ENCODE measurements around the gene ZFR.

Gene ZFR

DNA sequence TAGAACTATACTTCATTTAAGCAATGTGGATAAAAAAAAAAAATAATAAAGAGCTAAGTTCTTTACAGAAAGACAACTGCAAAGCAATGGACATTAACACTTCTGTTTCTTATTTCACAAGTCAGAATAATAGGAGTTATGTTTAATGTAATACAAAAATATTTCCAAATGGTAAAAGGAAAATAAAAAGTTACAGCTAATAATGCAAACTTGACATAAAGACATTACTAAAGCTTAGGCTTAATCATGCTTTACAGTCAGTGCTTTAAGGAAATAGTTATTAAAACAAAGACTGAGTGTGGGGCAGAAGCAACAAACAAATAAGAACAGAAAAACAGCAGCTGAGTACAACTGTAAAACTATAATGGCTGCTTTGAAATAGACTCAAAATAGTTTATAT is 56.7 kb downstream of the ZFR start:
- Histone ChIP-seq H3K4me3 (ENCODE audit: low read depth, low read length) (no peak overlapping the region), H3K27me3 (ENCODE audit: insufficient read depth, low read depth, severe bottlenecking) (no peaks in the 10 kb centered on the region), H3K36me3 (peaks cover 96% of the 10 kb centered on the region), H3K9me3 (ENCODE audit: severe bottlenecking) (no peaks in the 10 kb centered on the region), H3K27ac (no peak overlapping the region)
- TF ChIP-seq CTCF (IDR thresholded peaks at IDR 0.05; ENCODE audit: low read depth, low read length) = no peak
- DNase-seq = no peak

DNA sequence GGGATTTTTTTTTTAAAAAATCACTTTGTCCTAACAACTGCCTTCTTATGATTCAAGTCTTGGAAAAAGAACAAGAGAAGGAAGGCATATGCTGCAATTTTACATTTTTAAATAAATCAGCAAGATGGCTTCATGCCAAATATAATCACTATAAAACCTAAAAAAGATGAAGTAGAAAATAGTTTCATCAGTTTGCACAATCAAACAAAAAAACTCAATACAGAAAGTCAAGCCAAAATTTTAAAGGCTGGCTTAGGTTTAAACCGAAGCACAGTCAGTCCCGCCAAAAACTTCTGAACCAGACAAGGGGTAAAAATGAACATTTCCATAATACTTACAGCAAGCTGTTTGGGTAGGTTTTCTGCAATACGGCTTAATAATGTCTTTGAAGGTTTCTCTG is 57.3 kb downstream of the ZFR start:
- no peak for TF ChIP-seq CTCF (IDR thresholded peaks at IDR 0.05; ENCODE audit: low read depth, low read length)
- Histone ChIP-seq H3K9me3 (ENCODE audit: severe bottlenecking) (no peaks in the 10 kb centered on the region), H3K36me3 (peaks cover 92% of the 10 kb centered on the region), H3K4me3 (ENCODE audit: low read depth, low read length) (no peak overlapping the region), H3K27ac (no peak overlapping the region), H3K27me3 (ENCODE audit: insufficient read depth, low read depth, severe bottlenecking) (no peaks in the 10 kb centered on the region)
- DNase-seq = no peak

- DNase-seq = no peak
- H3K36me3 ChIP-seq = peaks cover 87% of the 10 kb centered on the region
These were observed 59.9 kb downstream of the ZFR start for GRCh38 chr5:32384621-32385020.

DNA sequence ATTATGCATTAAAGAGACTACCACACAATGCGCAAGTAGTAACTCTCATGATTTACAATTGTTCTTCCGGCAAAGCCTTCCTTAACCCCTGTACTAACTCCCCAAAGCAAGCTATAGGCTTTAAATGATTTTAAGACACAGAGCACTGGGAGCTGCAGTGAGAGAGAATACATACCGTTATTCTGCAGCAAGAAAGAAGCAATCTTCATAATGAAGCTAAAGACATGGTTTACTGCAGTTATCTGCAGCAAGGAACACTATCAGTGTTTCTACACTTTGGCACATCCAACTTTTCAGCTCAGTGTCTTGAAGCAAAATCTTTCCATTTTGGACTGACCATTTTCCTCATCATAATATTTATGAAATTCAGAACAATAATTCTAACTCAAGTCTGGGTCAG is 61.0 kb downstream of the ZFR start:
- H3K4me3 ChIP-seq (ENCODE audit: low read depth, low read length) = no peak overlapping the region
- no peaks in the 10 kb centered on the region for H3K27me3 ChIP-seq (ENCODE audit: insufficient read depth, low read depth, severe bottlenecking)
- no peak overlapping the region for H3K27ac ChIP-seq
- peaks cover 86% of the 10 kb centered on the region for H3K36me3 ChIP-seq
- H3K9me3 ChIP-seq (ENCODE audit: severe bottlenecking) = no peaks in the 10 kb centered on the region
- no peak for DNase-seq
- no peak for TF ChIP-seq CTCF (IDR thresholded peaks at IDR 0.05; ENCODE audit: low read depth, low read length)

More at GRCh38 chr5:32384621-32385020, 59.9 kb downstream of the ZFR start:
- Histone ChIP-seq H3K4me3 (ENCODE audit: low read depth, low read length) (no peak overlapping the region), H3K27me3 (ENCODE audit: insufficient read depth, low read depth, severe bottlenecking) (no peaks in the 10 kb centered on the region), H3K9me3 (ENCODE audit: severe bottlenecking) (no peaks in the 10 kb centered on the region), H3K27ac (no peak overlapping the region)
- no peak for TF ChIP-seq CTCF (IDR thresholded peaks at IDR 0.05; ENCODE audit: low read depth, low read length)

DNA sequence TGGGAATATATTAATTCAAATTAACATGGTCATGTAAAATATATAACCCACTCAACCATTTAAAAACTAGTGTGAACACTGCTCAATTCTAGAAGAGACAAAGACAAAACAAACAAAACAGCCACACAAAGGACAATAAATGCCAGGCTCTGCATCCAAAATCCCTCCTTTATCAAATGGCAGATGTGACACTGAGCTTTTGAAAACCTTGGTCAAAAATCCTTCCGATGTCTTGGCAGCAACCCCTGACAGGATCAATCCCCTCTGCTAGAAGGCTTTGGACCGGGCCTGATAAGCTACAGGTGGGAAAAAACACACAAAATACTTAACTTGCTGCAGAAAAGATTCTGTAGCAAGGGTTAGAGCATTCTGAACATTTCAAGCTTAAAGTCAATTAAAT is 61.5 kb downstream of the ZFR start:
- H3K36me3 ChIP-seq = peaks cover 82% of the 10 kb centered on the region
- H3K27ac ChIP-seq = no peak overlapping the region
- H3K9me3 ChIP-seq (ENCODE audit: severe bottlenecking) = no peaks in the 10 kb centered on the region
- no peaks in the 10 kb centered on the region for H3K27me3 ChIP-seq (ENCODE audit: insufficient read depth, low read depth, severe bottlenecking)
- no peak for DNase-seq
- H3K4me3 ChIP-seq (ENCODE audit: low read depth, low read length) = no peak overlapping the region
- no peak for TF ChIP-seq CTCF (IDR thresholded peaks at IDR 0.05; ENCODE audit: low read depth, low read length)

GRCh38 chr5:32379421-32379820 is 65.1 kb downstream of the ZFR start:
- H3K27ac ChIP-seq = no peak overlapping the region
- H3K9me3 ChIP-seq (ENCODE audit: severe bottlenecking) = no peaks in the 10 kb centered on the region
- no peaks in the 10 kb centered on the region for H3K27me3 ChIP-seq (ENCODE audit: insufficient read depth, low read depth, severe bottlenecking)
- no peak for DNase-seq
- H3K36me3 ChIP-seq = peaks cover 74% of the 10 kb centered on the region
- TF ChIP-seq CTCF (IDR thresholded peaks at IDR 0.05; ENCODE audit: low read depth, low read length) = no peak
- H3K4me3 ChIP-seq (ENCODE audit: low read depth, low read length) = no peak overlapping the region

All from WERI-Rb-1 (cell line).